Measurements from ENCODE around the gene SETD4.

Gene SETD4

GRCh38 chr21:36003776-36004175, 56.5 kb downstream of the SETD4 start:
- DNase-seq = no peak

GRCh38 chr21:35996217-35996616, 64.1 kb downstream of the SETD4 start:
- no peak for DNase-seq

GRCh38 chr21:35995522-35996088, 64.7 kb downstream of the SETD4 start:
- no peak for DNase-seq

- no peak for DNase-seq
Measured at GRCh38 chr21:35994613-35995012, 65.7 kb downstream of the SETD4 start.

- DNase-seq = no peak
Measured at GRCh38 chr21:35993875-35994490, 66.3 kb downstream of the SETD4 start.

- no peak for DNase-seq
Measured at GRCh38 chr21:35991131-35991530, 69.2 kb downstream of the SETD4 start.

GRCh38 chr21:35990609-35991008, 69.7 kb downstream of the SETD4 start:
- no peak for DNase-seq

GRCh38 chr21:35989138-35989735, 71.1 kb downstream of the SETD4 start:
- DNase-seq = no peak

- no peak for DNase-seq
Measured at GRCh38 chr21:35988416-35989137, 71.7 kb downstream of the SETD4 start.

- DNase-seq = no peak
Measured at GRCh38 chr21:35987475-35987874, 72.9 kb downstream of the SETD4 start.

GRCh38 chr21:35984654-35985361, 75.5 kb downstream of the SETD4 start:
- no peak for DNase-seq
